GM18526 (cell line): ENCODE data around the gene IREB2.

Source experiments
- POLR2A ChIP-seq: IDR thresholded peaks from 3 replicates; pipeline ENCODE4 v1.6.1; 2011; ENCODE audit not compliant: insufficient read length; ENCODE audit errors: extremely low read depth

IREB2 gene

GRCh38 chr15:78542647-78543046, 104.6 kb downstream of the IREB2 start:
- no peak for TF ChIP-seq POLR2A

- TF ChIP-seq POLR2A: no peak
Observed at GRCh38 chr15:78550194-78550593, 112.2 kb downstream of the IREB2 start.

GRCh38 chr15:78550815-78551214, 112.8 kb downstream of the IREB2 start:
- TF ChIP-seq POLR2A: no peak
